ENCODE data around the gene CCDC51. TPM values are rescaled to one million over a fixed set of nuclear protein-coding genes. Genes with fewer than 3 reads are reported as not detected.

CCDC51 gene
- total RNA-seq, 1 donor from 2014 or later = 11.4 TPM

DNA sequence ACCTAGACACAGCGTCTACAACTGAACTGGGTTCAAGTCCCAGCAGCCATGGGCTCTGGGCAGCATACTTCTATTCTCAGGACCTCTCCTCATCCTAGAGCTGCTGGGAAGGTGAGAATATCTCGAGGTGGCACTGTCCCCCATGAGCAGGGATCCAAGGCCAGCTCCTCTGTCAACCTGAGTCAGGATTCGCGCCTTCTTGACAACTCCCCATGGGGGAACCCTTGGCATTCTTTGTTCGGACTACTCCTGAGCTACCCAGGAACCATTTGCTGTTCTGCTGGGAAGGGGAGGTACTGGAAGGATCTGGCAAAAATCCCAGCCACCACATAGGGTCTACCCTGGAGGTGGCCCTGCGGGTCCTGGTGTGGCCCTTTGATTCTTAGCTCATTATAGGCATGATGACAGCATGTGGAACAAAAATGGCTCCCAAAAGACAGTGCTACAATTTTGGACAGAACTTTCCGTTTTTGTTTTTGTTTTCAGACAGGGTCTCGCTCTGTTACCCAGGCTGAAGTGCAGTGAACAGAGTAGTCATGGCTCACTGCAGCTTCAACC lies 32.3 kb downstream of the CCDC51 start:
- no peak for DNase-seq
- no peaks in the 10 kb centered on the region for H3K9me3 ChIP-seq

DNA sequence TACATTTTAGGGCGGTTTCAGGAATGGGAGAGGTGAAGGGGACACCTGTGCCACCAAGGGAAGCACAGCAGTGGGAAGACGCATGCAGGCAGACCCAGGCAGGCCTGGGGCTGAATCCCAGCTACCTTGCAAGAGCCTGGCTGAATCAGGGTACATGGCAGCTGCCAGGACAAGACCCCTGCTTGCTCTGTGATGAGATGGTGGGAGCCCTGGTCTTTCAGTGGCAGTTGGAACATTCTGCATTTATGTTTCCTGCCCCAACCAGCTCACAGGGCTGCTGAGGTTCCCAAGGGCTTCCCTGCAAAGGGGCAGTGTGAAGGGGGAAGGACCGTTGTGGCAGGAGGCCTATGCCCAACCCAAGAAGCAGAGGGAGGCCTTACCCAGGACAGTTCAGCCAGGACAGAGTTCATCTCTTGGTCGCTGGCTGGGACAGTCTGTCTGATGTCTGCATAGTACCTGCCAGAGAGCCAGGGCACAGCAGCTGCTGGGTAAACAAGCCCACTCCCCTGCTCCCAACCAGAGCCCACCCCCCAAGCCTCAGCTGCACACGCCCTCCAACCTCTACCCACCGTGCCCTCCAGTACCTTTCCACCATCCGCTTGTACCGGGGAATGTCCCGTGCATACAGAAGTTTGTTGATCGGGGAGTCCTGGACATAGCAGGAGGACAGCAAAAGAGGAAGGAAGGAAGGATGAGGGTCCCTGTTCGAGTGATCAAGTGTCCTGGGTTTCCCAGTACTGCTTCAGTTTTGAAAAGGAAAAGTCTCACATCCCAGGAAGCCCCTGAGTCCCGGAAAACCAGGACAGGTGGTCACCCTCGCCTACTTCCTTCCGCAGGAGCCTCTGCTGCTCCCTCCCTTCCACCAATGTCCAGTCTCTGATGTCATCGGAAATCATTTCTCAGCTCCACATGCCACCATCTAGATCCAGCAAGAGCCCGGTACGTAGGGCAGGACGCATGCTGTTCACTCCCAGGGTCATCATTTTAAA lies 33.2 kb downstream of the CCDC51 start:
- intact Hi-C loops (cut with DNase I) = no loop called here
- H3K4me1 ChIP-seq = peaks cover 8% of the 10 kb centered on the region
- no peaks in the 10 kb centered on the region for H3K9me3 ChIP-seq
- DNase-seq (no peak), ATAC-seq (no peak)
- H3K27ac ChIP-seq = no peak overlapping the region
- H3K4me3 ChIP-seq = no peak overlapping the region
- no peaks in the 10 kb centered on the region for H3K27me3 ChIP-seq
- TF ChIP-seq, protein P1, sequence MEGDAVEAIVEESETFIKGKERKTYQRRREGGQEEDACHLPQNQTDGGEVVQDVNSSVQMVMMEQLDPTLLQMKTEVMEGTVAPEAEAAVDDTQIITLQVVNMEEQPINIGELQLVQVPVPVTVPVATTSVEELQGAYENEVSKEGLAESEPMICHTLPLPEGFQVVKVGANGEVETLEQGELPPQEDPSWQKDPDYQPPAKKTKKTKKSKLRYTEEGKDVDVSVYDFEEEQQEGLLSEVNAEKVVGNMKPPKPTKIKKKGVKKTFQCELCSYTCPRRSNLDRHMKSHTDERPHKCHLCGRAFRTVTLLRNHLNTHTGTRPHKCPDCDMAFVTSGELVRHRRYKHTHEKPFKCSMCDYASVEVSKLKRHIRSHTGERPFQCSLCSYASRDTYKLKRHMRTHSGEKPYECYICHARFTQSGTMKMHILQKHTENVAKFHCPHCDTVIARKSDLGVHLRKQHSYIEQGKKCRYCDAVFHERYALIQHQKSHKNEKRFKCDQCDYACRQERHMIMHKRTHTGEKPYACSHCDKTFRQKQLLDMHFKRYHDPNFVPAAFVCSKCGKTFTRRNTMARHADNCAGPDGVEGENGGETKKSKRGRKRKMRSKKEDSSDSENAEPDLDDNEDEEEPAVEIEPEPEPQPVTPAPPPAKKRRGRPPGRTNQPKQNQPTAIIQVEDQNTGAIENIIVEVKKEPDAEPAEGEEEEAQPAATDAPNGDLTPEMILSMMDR (IDR thresholded peaks at IDR 0.05) = no peak
- peaks cover 51% of the 10 kb centered on the region for H3K36me3 ChIP-seq

More for the DNA sequence above, 32.3 kb downstream of the CCDC51 start:
- Histone ChIP-seq H3K36me3 (peaks cover 60% of the 10 kb centered on the region), H3K4me1 (peaks cover 3% of the 10 kb centered on the region), H3K27me3 (no peaks in the 10 kb centered on the region), H3K4me3 (no peak overlapping the region), H3K27ac (no peak overlapping the region)
- intact Hi-C loops (cut with DNase I) = no loop called here
- ATAC-seq = no peak
- TF ChIP-seq, protein P1 (IDR thresholded peaks at IDR 0.05) = no peak

DNA sequence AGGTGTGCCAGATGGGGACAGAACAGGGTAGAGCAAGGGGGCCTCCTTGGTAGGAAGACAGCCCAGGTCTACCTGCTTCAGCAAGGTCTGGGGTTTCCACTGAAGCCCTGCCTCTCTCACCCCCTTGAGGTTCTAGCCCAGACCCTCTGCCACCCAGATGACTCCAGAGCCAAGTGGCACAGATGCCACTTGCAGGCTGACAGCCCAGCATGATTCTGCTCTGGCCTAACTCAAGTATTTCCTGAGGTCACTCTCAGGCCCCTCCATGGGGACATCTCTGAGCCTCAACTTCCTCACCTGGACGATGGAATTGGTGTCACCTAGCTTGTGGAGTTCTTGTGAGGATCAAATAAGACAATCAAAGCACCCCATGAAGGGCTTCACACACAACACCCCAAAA lies 33.9 kb downstream of the CCDC51 start:
- H3K36me3 ChIP-seq = peaks cover 45% of the 10 kb centered on the region

DNA sequence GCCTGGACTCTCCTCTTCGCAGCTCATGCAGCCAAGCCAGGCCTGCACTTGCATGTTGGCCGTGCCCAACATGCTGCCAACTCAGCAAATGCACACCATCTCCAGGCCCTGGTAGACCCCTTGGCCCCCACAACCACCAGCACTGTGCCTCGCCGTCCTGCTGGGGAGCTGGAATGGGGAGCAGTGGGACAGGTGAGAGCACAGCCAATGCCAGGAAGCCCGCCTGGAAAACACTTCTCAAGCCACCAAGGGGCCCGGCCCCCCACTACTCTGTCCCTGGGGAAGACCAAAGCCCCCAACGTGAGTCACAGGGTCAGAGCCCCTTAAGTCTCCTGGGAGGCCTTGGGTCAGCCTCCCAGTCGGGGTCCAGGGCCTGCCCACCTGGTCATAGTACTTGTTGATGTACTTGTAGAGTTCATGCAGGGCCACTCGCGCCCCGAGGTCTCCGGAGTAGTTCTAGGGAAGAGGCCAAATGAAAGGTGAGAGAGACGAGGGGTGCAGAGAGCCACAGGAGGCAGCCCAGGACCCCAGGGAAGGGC lies 34.5 kb downstream of the CCDC51 start:
- H3K27me3 ChIP-seq = no peaks in the 10 kb centered on the region
- TF ChIP-seq, protein P1 (IDR thresholded peaks at IDR 0.05) = no peak
- H3K27ac ChIP-seq = no peak overlapping the region
- H3K36me3 ChIP-seq = peaks cover 40% of the 10 kb centered on the region
- intact Hi-C loops (cut with DNase I) = no loop called here
- H3K4me3 ChIP-seq = no peak overlapping the region
- peaks cover 14% of the 10 kb centered on the region for H3K4me1 ChIP-seq
- H3K9me3 ChIP-seq = no peaks in the 10 kb centered on the region
- DNase-seq (no peak), ATAC-seq (no peak)

More for the DNA sequence above, 33.9 kb downstream of the CCDC51 start:
- H3K9me3 ChIP-seq = no peaks in the 10 kb centered on the region
- TF ChIP-seq, protein P1 (IDR thresholded peaks at IDR 0.05) = no peak
- H3K27ac ChIP-seq = no peak overlapping the region
- ATAC-seq = no peak
- no peak for DNase-seq
- intact Hi-C loops (cut with DNase I) = no loop called here
- H3K4me1 ChIP-seq = peaks cover 14% of the 10 kb centered on the region
- H3K4me3 ChIP-seq = no peak overlapping the region
- H3K27me3 ChIP-seq = no peaks in the 10 kb centered on the region

DNA sequence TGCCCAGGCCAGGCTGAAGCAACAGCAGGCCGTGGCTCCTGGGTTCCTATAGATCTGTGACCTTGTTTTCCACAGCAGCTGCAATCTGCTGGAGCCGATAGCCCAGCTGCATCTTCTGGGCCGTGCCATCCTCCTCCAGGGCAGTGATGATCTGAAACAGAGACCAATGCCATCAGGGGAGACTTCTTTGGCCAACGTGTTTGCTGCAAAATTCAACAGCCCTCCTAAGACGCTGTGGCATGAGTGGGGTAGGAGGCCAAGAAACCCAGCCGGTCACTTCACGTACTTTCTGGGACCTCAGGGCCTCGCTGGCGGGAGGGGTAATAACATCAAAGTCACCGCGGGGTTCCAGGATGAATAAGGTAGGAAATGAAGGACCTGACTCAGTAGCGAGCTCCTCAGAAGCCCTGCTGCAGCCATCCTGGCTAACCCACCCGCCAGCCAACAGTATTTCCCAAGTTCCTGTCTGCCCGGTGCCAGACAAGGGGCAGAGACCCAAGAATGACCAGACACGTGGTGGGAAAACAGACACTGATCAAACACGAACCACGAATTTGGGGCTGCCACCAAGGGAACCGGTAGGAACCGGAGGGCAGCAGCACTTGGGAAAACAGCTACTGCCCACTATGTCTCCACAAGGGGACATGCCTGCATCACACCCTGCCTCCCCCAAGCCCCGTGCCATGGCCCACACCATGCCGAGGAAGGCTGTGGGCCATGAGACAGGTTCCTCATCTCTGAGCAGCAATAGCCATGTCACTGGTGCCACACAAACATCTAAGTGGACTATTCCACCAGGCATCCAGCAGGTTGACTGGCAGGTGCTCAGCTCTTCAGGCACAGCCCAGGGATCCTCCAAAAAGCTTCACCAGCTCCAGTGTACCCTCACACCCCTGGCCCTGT lies 35.2 kb downstream of the CCDC51 start:
- Histone ChIP-seq H3K4me1 (peaks cover 14% of the 10 kb centered on the region), H3K27me3 (no peaks in the 10 kb centered on the region), H3K27ac (no peak overlapping the region), H3K4me3 (no peak overlapping the region), H3K36me3 (peaks cover 32% of the 10 kb centered on the region), H3K9me3 (no peaks in the 10 kb centered on the region)
- TF ChIP-seq, protein P1 (IDR thresholded peaks at IDR 0.05) = no peak
- intact Hi-C loops (cut with DNase I) = loop anchor here (5.0 kb wide), 1 partner anchor 33 kb away; no protein-coding TSS in a partner anchor
- DNase-seq (no peak), ATAC-seq (no peak)
